ENCODE data around the gene CLRN3. TPM values are rescaled to one million over a fixed set of nuclear protein-coding genes. Genes with fewer than 3 reads are reported as not detected.

CLRN3 gene
- total and polyA plus RNA-seq, 9 of the 15 experiments (the other 6 are each of a cell fraction or from before 2014, with no cell fraction given): not detected

DNA sequence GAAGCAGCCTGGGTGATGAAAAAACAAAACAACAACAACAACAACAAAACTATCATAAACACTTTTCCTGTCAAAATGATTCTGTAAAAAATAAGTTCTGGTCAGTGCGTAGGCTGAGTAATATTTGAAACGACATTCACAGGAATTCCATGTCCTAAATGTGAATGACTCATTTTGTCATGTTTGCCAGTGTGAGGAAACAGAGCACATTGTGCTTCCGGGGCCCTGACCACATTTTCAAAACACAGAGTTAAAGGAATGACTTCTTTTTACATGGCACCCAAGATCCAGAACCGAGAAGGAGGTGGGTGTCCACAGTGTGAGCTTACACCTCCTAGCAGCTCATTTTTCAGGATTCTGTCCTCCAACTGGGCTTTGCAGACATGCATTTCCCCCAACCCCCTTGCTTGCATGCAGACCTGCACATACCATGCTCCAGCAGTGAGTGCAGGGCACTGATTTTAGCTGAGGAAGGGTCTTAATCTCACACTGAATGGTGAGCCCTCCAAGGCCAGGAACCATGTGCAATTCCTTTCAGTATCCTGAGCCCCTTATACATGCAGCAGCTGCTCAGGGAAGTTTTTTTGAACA is 3.0 kb downstream of the CLRN3 start (continued):
- TF ChIP-seq, protein P1, sequence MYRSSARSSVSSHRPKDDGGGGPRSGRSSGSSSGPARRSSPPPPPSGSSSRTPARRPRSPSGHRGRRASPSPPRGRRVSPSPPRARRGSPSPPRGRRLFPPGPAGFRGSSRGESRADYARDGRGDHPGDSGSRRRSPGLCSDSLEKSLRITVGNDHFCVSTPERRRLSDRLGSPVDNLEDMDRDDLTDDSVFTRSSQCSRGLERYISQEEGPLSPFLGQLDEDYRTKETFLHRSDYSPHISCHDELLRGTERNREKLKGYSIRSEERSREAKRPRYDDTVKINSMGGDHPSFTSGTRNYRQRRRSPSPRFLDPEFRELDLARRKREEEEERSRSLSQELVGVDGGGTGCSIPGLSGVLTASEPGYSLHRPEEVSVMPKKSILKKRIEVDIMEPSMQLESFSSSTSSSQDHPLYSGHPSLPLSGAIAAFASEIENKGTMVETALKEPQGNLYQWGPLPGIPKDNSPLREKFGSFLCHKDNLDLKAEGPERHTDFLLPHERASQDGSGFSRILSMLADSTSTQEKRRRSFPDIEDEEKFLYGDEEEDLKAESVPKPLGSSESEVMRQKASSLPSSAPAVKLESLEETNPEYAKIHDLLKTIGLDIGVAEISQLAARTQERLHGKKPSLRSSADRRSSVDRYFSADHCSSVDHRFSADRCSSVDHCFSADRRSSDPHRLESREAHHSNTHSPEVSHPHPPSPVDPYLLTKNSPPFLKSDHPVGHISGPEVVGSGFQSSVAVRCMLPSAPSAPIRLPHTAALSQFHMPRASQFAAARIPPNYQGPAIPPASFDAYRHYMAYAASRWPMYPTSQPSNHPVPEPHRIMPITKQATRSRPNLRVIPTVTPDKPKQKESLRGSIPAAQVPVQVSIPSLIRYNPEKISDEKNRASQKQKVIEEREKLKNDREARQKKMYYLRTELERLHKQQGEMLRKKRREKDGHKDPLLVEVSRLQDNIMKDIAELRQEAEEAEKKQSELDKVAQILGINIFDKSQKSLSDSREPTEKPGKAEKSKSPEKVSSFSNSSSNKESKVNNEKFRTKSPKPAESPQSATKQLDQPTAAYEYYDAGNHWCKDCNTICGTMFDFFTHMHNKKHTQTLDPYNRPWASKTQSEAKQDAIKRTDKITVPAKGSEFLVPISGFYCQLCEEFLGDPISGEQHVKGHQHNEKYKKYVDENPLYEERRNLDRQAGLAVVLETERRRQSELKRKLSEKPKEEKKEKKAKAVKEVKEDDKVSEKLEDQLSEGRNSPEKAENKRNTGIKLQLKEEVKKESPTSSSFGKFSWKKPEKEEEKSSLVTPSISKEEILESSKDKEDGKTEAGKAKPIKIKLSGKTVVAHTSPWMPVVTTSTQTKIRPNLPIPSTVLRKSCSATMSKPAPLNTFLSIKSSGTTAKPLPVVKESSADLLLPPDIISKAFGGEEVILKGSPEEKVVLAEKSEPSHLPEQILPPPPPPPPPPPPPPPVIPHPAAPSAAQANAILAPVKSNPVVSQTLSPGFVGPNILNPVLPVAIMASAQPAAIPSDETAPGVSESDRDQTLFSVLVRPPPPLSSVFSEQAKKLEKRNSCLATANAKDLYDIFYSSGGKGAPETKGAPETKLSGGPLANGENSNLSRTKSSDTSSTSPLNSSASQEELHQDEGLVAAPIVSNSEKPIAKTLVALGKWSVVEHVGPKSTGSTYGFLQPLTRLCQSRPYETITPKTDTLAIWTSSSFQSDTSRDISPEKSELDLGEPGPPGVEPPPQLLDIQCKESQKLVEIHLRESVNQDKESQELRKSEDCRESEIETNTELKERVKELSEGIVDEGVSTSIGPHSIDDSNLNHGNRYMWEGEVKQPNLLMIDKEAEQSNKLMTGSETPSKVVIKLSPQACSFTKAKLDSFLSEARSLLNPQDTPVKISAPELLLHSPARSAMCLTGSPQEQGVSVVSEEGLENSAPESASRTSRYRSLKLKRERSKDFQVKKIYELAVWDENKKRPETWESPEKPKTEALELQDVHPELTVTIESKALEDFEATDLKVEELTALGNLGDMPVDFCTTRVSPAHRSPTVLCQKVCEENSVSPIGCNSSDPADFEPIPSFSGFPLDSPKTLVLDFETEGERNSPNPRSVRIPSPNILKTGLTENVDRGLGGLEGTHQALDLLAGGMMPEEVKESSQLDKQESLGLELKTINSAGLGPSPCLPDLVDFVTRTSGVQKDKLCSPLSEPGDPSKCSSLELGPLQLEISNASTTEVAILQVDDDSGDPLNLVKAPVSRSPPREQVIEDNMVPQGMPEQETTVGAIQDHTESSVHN (IDR thresholded peaks at IDR 0.05; ENCODE audit: borderline replicate concordance in 1 of 2, low read depth in 1 of 2): no peak
- TF ChIP-seq RB1 (IDR thresholded peaks at IDR 0.05; ENCODE audit: low read depth): no peak
